Heart left ventricle (tissue), 13 donors: ENCODE measurements around the gene RAB4A.

Experiments
- POLR2A ChIP-seq, 2 donors: fragments of 450-650 bp; IDR thresholded peaks; one replicate each; pipeline ENCODE4 v1.6.1; 2017; ENCODE audit warnings: antibody characterized with exemption in 2 of 2, mild to moderate bottlenecking in 2 of 2, moderate library complexity in 2 of 2
- TF ChIP-seq, protein P1 (sequence below), 12 donors: fragments of 200-600 bp; sonication (generic) in 4 of 12; IDR thresholded peaks; one replicate each; pipeline versions ENCODE4 v1.5.0 to v1.8.0; 2018 to 2022; ENCODE audit warnings: antibody characterized with exemption in 12 of 12, mild to moderate bottlenecking in 5 of 12
- donor health status: ischemic (EF 13 %, LVEDD 7.1; RV severe dilation, severe dysfunction).
- donor health status: DM: no; HTN: yes; CAD: no.
- donor health status: DM: no; HTN: no; CAD: no.
- donor health status: ischemic (EF 25% LVEDD 6.9; RV normal size, moderate dysfunction).
- donor health status: ischemic (EF 25% LVEDD 5.7; RV mildly dilated, moderate dysfunction).
- donor health status: ischemic (EF 35%, LVEDD 5.7; RV mildly dilated, moderate dysfunction).
- donor health status: nonischemic (EF 11% LVEDD 7.7; RV severe dilation, severe dysfunction).
- donor health status: DM: yes; HTN: yes; CAD: no.
- donor health status: PGD.
- donor health status: ischemic (EF 29% LVEDD 5.4; RV normal size, mild dysfunction).
- donor health status: nonischemic (EF 23%, LVEDD 6.1; RV moderate dilation, normal function).

DNA sequence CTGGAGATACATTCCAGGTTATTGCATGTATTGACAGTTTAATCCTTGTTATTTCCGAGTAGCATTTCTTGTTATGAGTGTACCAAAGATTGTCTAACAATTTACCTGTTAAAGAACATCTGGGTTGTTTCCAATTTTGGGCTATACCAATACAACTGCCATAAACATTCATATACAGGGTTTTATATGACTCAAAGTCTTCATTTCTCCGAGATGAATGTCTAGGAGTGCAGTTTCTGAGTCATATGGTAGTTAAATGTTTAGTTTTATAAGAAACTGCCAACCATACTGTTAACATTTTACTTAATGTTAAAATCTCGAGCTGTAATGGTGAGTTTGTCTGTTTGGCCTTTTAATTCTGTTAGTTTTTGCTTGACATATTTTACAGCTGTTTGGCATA is 10.0 kb downstream of the RAB4A start:
- TF ChIP-seq, protein P1, sequence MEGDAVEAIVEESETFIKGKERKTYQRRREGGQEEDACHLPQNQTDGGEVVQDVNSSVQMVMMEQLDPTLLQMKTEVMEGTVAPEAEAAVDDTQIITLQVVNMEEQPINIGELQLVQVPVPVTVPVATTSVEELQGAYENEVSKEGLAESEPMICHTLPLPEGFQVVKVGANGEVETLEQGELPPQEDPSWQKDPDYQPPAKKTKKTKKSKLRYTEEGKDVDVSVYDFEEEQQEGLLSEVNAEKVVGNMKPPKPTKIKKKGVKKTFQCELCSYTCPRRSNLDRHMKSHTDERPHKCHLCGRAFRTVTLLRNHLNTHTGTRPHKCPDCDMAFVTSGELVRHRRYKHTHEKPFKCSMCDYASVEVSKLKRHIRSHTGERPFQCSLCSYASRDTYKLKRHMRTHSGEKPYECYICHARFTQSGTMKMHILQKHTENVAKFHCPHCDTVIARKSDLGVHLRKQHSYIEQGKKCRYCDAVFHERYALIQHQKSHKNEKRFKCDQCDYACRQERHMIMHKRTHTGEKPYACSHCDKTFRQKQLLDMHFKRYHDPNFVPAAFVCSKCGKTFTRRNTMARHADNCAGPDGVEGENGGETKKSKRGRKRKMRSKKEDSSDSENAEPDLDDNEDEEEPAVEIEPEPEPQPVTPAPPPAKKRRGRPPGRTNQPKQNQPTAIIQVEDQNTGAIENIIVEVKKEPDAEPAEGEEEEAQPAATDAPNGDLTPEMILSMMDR (IDR thresholded peaks at IDR 0.05) = no peak
- TF ChIP-seq POLR2A (IDR thresholded peaks at IDR 0.05) = no peak
